Measurements from ENCODE around the gene C12orf50.
"Not testable (repeated sequence)": the region's sequence is repeated elsewhere in the genome, so short reads cannot be mapped to it uniquely, and the experiment has no call there.

Gene C12orf50, protein sequence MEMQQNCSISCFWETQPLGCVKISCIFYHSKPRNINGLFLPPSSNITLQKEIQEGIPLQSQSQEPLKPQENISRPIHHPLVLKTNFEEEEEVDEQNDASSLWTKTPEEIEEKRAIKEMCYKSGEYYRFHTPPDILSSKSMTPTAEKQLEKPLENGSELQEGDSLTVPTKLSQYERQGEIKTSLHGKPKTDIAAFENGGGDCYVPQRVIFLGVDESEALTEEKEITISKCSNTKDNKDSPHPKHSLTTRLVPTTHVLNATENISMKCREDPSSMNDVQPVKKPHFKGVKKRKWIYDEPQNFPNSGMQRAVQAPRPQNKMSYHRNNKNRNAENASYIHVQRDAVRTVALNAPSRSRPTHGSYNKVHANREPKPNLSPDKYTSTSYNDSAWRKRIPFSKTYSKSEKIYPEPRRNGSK

DNA sequence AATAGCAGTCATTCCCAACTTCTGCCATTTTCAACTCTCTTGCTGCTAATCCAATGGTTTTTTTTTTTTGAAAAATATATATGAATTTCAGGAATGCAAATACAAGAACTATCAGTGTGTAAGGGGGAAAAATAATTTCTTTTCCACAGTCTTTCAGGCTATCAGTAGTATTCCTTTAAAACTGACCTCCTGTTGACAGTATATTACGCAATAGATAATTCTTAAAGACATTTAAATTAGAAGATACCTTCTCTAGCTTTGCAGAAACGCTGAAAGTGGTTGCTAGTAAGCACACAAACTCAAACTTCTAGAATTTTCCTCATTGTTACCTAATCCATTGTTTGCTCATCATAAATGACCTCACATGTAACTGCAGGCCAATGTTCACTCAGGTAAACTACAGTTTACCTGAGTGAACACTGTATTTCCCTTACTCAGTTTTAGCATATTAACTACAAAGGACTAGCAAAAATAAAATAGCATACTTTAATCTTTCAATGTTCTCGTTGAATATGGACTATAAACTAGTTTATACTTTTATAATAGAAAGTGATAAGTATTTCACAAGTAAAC is at the start of gene C12orf50:
C12orf50 (minus strand) TSS at position 309 of the 573 bp plus-strand sequence. CDS start 2,439 bp downstream, outside the sequence.
- peak; percentile 47 for DNase-seq

DNA sequence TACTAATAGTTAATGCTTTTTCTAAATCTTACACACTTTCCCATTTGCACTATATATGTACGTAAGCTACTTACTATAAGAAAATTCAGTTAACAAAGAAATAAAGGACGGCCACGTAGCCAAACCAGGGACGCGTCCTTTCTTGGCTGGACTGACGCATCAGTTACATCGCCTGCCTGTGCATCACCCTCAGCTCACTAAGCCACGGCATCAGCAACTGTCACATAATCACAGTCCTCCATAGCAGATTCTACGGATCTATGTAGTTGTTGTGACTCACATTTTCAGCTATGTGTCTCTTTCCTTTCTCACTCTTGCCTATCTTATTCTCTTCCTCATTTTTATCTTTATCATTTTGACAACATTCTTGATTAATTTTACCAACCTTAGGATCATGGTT is 38.1 kb upstream of the C12orf50 start:
- DNase-seq, result no peak

DNA sequence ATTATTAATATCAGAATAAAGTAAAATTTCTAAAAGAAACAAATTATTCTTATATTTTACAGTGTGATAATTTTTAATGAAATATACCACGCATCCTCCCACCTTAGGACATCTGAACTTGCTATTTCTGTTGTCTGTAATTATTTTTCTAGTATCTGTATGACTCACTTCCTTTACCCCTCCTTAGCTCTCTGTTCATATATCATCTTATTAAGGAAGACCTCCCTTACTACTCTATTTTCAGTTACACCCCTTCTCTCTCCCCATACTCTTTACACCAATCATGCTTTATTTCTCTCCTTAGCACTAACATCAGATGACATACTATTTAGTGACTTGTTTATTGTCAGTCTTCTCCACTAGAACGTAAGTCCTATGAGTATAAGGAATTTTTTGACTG is 34.2 kb upstream of the C12orf50 start:
- no peak for DNase-seq

- no peak for DNase-seq
Observed at GRCh38 chr12:88062474-88062873, 33.3 kb upstream of the C12orf50 start.

DNA sequence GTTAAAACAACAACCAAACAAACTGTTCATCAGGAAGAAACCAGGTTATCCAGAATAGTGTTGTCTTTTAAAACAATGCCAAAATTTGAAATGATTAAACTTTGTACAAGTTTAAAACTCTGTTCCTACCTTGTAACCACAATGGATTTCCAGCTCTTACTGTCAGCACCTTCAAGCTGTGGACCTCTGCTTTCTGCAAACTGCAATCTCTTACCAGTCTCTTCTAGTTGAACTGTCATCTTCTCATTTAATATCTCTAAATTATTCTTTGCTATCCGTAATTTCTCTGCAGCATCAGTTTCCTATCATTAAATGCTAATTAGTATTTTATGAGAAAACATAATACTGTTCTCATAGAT is 29.5 kb upstream of the C12orf50 start:
- DNase-seq, result no peak

DNA sequence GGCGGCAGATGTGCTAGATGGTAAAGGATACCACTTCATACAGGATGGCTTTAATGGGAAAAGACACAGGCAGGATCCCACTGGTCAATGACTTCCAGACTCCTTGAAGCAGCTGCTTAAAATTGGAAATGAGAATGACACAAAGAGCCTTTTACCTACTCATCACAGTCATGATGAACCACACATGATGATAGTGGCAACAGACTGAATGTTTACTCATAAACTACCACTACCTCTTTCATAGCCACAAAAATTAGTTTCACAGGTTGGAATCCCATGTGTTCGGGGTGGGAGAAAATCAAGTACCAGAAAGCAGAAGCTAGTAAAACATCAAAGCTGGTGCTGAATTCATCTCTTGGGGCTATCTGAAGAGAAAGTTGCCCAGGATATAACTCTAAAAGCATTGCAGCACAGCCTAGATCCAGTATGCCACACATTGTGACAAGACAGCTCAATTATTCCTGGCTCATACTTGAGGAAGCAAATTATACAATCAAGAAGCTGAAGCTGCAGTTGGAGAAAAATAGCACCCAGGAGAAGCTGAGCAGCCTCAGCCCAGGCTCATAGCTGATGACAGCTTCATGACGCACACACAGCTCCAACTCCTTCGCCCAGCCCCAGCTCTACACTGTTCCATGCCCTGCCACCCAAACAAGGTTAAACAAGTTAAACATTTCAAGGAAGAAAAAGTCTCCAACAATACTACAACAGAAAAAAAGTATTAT is 29.0 kb upstream of the C12orf50 start:
- DNase-seq, result no peak

GRCh38 chr12:88056571-88056970 is 27.4 kb upstream of the C12orf50 start:
- no peak for DNase-seq

DNA sequence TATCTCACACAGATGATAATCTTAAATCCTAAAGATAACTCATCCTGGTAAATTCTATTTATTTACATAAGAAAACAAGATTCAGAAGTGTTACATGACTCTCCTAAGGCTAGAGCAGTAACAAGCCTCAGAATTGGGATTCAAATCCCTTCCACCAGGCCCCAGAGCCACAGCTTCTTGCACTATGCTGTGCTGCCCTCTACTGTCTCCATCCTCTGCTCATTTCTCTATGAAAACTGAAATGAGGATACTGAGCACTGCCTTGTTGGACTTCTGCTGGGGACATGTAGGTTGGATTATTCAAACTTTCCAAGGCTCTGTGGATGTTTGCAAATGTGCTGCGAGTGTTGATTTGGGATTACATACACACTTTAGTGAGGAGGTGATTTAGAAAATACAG is 23.5 kb upstream of the C12orf50 start:
- peak; percentile 87 for DNase-seq

GRCh38 chr12:88044035-88044434 is 14.8 kb upstream of the C12orf50 start:
- no peak for DNase-seq

GRCh38 chr12:88037770-88038169 is 8.6 kb upstream of the C12orf50 start:
- DNase-seq, result no peak

DNA sequence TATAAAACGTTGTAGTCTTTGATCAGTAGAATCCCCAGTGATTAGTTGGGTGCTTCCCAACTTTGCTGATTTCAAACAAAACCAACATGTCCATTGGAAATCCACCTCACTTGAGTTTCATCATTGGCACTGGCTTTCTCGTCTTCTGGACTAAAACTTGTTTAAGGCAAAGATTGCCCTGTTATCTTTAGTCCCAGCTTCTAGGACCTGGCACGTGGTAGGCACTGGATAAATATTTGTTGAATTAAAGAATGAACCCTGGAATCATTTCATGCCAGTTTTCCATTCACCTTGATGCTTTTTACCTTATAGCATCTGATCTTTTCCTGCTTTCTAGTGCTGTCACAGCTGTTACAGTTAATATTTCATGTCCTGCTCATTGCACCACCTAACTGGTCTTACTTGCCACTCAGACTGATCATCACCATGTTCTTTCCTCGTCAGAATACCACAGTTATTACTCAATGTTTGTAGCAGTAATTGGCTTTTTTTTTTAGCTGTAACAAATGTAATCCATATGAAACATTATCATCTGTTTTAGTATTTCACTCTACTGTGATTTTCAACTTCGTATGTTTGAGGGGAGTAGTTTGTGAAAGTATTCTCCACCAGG is 7.3 kb upstream of the C12orf50 start:
- DNase-seq, result peak; percentile 25

GRCh38 chr12:88035907-88036289 is 6.7 kb upstream of the C12orf50 start:
- DNase-seq, result peak; percentile 58

DNA sequence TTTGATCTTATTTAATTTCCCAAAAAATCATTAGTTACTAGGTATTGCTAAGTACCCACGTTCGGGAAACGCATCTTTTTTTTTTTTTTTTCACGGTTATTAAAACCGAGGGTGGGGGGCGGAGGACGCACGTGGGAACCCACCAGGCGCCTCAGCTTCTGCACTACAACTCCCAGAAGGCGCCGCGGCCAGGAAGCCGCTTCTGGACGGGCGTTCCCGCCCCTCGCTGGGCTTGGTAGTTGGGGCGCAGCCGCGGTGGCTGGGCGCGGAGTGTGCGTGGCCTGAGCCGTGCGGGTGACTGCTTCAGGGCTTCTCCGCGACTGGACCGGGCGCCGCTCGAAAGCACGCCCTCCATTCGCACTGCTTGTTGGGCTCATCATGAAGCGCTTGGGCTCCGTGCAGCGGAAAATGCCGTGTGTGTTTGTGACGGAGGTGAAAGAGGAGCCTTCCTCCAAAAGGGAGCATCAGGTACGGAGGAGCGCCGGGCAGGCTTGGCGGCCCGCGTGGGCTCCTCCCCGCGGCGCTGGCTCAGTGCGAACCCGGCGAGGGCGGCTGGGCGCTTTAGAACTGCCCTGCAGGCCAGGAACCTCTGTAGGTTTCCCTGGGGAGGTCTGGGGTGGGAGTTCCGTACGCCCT is 6.2 kb upstream of the C12orf50 start:
- DNase-seq, result peak; percentile 97

GRCh38 chr12:88031161-88031560 is 2.0 kb upstream of the C12orf50 start:
- not testable (repeated sequence) for DNase-seq

GRCh38 chr12:88026196-88026595 is 3.0 kb downstream of the C12orf50 start:
- no peak for DNase-seq

DNA sequence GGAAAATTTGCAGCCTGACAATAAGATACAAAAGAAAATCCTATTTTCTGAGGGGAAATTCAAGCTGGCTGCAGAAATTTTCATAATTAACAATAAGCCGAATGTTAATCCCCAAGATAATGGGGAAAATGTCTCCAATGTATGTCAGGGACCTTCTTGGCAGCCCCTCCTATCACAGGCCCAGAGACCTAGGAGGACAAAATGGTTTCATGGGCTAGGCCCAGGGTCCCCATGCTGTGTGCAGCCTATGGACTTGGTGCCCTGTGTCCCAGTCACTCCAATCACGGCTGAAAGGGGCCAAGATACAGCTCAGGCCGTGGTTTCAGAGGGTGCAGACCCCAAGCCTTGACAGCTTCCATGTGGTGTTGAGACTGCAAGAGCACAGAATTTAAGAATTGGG is 11.2 kb downstream of the C12orf50 start:
- DNase-seq, result no peak

GRCh38 chr12:88015825-88016224 is 13.4 kb downstream of the C12orf50 start:
- no peak for DNase-seq

DNA sequence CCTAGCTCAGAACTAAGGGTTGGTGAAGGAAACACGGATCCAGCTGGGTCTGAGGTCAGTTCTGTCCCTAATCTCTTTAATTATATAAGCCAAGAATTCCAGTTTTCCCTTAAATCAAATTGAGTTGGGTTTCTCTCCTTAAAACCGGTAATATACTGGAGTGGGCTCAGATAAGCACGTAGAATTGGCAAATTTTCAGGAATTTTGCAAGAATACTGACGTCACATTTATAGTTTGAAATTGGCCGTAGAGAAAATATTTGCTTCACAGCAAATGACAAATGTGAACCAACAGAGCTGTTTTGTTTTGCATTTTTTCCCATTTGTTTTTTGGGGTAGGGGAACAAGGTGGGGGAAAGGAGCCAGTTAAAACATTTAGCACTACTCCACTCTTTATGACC is 17.4 kb downstream of the C12orf50 start:
- no peak for DNase-seq

DNA sequence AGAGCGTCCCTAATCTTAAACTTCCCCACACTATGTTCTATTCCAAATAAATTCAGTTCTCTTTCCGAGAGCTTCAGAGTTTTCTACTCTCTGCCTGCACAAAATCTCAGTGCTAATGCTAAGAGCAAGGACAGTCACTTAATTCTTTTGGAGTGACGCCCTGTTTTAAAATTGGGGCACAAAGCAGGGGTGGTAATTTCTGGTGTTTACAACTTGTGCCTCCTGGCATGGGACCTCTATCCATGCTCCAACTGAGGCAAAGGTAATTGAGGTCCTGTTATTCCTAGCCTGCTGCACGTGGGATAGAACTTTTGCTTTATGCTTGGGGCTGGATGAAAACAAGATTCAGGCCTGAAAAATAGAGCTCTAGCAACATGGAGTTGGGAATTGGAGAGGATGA is 22.9 kb downstream of the C12orf50 start:
- no peak for DNase-seq

GRCh38 chr12:88001327-88001726 is 27.9 kb downstream of the C12orf50 start:
- no peak for DNase-seq

- peak; percentile 91 for DNase-seq
Observed at GRCh38 chr12:87995581-87996178, 33.5 kb downstream of the C12orf50 start.

- DNase-seq, result no peak
Observed at GRCh38 chr12:87991483-87991882, 37.7 kb downstream of the C12orf50 start.

- DNase-seq, result no peak
Observed at GRCh38 chr12:87988534-87988933, 40.7 kb downstream of the C12orf50 start.
